ENCODE results near the gene PLPPR1.

GRCh38 chr9:101225271-101225670 lies 196.7 kb downstream of the PLPPR1 start:
- TF ChIP-seq, protein P1, sequence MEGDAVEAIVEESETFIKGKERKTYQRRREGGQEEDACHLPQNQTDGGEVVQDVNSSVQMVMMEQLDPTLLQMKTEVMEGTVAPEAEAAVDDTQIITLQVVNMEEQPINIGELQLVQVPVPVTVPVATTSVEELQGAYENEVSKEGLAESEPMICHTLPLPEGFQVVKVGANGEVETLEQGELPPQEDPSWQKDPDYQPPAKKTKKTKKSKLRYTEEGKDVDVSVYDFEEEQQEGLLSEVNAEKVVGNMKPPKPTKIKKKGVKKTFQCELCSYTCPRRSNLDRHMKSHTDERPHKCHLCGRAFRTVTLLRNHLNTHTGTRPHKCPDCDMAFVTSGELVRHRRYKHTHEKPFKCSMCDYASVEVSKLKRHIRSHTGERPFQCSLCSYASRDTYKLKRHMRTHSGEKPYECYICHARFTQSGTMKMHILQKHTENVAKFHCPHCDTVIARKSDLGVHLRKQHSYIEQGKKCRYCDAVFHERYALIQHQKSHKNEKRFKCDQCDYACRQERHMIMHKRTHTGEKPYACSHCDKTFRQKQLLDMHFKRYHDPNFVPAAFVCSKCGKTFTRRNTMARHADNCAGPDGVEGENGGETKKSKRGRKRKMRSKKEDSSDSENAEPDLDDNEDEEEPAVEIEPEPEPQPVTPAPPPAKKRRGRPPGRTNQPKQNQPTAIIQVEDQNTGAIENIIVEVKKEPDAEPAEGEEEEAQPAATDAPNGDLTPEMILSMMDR (IDR thresholded peaks at IDR 0.05), result no peak
- TF ChIP-seq EZH2phosphoT487 (IDR thresholded peaks at IDR 0.05), result no peak
- no peak for TF ChIP-seq EZH2 (IDR thresholded peaks at IDR 0.05)

Data from neural progenitor cell (in vitro differentiated cells).